K562 (cell line): Measurements from ENCODE around the gene MRPL40. TPM values are rescaled to one million over a fixed set of nuclear protein-coding genes. Genes with fewer than 3 reads are reported as not detected.

Experiments used
- ZBTB40 ChIP-seq, 2 experiments: fragments of 450-650 bp in 1 of 2; sonication (generic) in 1 of 2; formaldehyde crosslinking in 1 of 2; IDR thresholded peaks; 2 replicates each; pipeline versions ENCODE4 v1.7.1 to v1.9.0; 2016 to 2022; ENCODE audit warnings: inconsistent platforms in 1 of 2, mild to moderate bottlenecking in 1 of 2, missing genetic modification reagents in 1 of 2
- ZNF23 ChIP-seq: fragments of 250-450 bp; sonication (Bioruptor Pico); IDR thresholded peaks from 2 replicates; pipeline ENCODE4 v1.4.0; 2020; ENCODE audit warnings: mild to moderate bottlenecking
- polyA plus RNA-seq, 8 experiments: library from polyadenylated mRNA; depleted of rRNA in 4 of 8; stranded (reverse) in 5 of 8; unstranded in 3 of 8; fragments of >200 nt; fragmentation: Nextera tagmentation in 2 of 8; fragmentation: Illumina TruSeq in 1 of 8; extraction: Ambion mirVana in 2 of 8; extraction: Trizol in 1 of 8; gene quantifications; 2 replicates each; pipeline versions ENCODE4 v1.2.1 to v1.2.3, GENCODE V29; 2011 to 2014; ENCODE audit warnings: inconsistent platforms in 1 of 8, missing spikeins in 1 of 8
- total RNA-seq, 7 experiments: library from RNA; depleted of rRNA in 6 of 7; stranded (reverse); fragments of >200 nt in 6 of 7; fragmentation: Illumina TruSeq in 2 of 7; extraction: Trizol in 2 of 7; gene quantifications; 2 replicates each; pipeline versions ENCODE4 v1.2.1 to v1.2.3, GENCODE V29; 2011 to 2021; ENCODE audit warnings: low replicate concordance in 1 of 7

MRPL40 gene
- total and polyA plus RNA-seq, 9 of the 15 experiments (the other 6 are each of a cell fraction or from before 2014, with no cell fraction given), result 132 to 652 (median 208) TPM

GRCh38 chr22:19460036-19460435 lies 27.7 kb downstream of the MRPL40 start (continued):
- TF ChIP-seq ZBTB40 (IDR thresholded peaks at IDR 0.05) (no peak), ZBTB40 (CRISPR knock-in tag; IDR thresholded peaks at IDR 0.05) (0 out of 2 replicates have a peak, but pooled peaks have one; percentile 9), ZNF23 (CRISPR knock-in tag) (0 out of 2 replicates have a peak, but pooled peaks have one; percentile 25)
- TF ChIP-seq, all 486 proteins: peak for 8
